K562 (cell line): Measurements from ENCODE around the gene INSL3. TPM values are rescaled to one million over a fixed set of nuclear protein-coding genes. Genes with fewer than 3 reads are reported as not detected.

Source experiments
- ATAC-seq: fragments of 200-7000 bp; cut with Tn5 transposase; 3 replicates; pipeline ENCODE4 v1.9.1; 2020; ENCODE audit warnings: moderate library complexity
- BruUV-seq: library from RNA; stranded (reverse); fragments of 400-500 nt; replicated peaks from 2 replicates; lab custom pipeline; 2021; lab: Mats Ljungman, UMichigan
- CTCF ChIA-PET: fragments of 300-600 bp; formaldehyde crosslinking; extraction: SDS; loops from one replicate; lab custom pipeline; 2021; ENCODE audit warnings: low intra/inter-chr PET ratio; lab: Yijun Ruan, JAX
- POLR2A ChIA-PET: fragments of 300-600, 350-650 bp; sonication (Branson Sonifier 250); formaldehyde crosslinking; extraction: SDS; loops from one replicate; lab custom pipeline; 2021; ENCODE audit warnings: antibody characterized with exemption, inconsistent platforms; lab: Yijun Ruan, JAX
- DNase-seq, 4 experiments: peaks; one replicate each; pipeline versions ENCODE4 v3.0.0 to v3.0.0-alpha.2; 2011 to 2018; ENCODE audit warnings: low spot score in 3 of 4, mixed read lengths in 3 of 4; ENCODE audit errors: extremely low read depth in 1 of 4
- FAIRE-seq: peaks from 2 replicates; lab custom pipeline; 2011; peaks lifted over from hg19 to GRCh38; lab: Jason Lieb, UNC
- H2AFZ ChIP-seq: 2 replicates; pipeline ENCODE4 v1.6.0; 2011; ENCODE audit warnings: low read depth, low read length, control low read depth, inconsistent platforms
- H3K27ac ChIP-seq: fragments of 200-600 bp; 3 replicates; pipeline ENCODE4 v1.8.0; 2011; ENCODE audit warnings: low read depth, mild to moderate bottlenecking, control low read depth, inconsistent platforms, low read length, moderate library complexity, mixed read lengths; ENCODE audit errors: extremely low read depth
- H3K27me3 ChIP-seq, 2 experiments: fragments of 300-600 bp in 1 of 2; 2 replicates in 1 of 2; 3 replicates in 1 of 2; pipeline versions ENCODE4 v1.6.0 to v1.8.0; 2011; ENCODE audit warnings: inconsistent platforms in 2 of 2, low read length in 2 of 2, mild to moderate bottlenecking in 1 of 2, mixed read lengths in 1 of 2, moderate library complexity in 1 of 2; ENCODE audit not compliant: control insufficient read depth in 2 of 2, insufficient read depth in 2 of 2
- H3K36me3 ChIP-seq: fragments of 300-600 bp; 3 replicates; pipeline ENCODE4 v1.8.0; 2011; ENCODE audit warnings: mild to moderate bottlenecking, low read length, inconsistent platforms; ENCODE audit not compliant: control insufficient read depth, insufficient read depth
- H3K4me1 ChIP-seq, 2 experiments: fragments of 200-600 bp in 1 of 2; replicated peaks in 1 of 2; 2 replicates in 1 of 2; 3 replicates in 1 of 2; pipeline versions ENCODE4 v1.5.1 to v1.8.0; 2011; ENCODE audit warnings: inconsistent platforms in 2 of 2, low read length in 2 of 2, mild to moderate bottlenecking in 1 of 2, mixed read lengths in 1 of 2, moderate library complexity in 1 of 2; ENCODE audit not compliant: control insufficient read depth in 2 of 2, insufficient read depth in 2 of 2
- H3K4me2 ChIP-seq: 2 replicates; pipeline ENCODE4 v1.6.1; 2011; ENCODE audit warnings: low read length, control low read depth, inconsistent platforms, mixed read lengths; ENCODE audit not compliant: insufficient read depth
- H3K4me3 ChIP-seq: fragments of 200-600 bp; sonication (generic), shearing (Covaris generic); 2 replicates; pipeline ENCODE4 v1.5.1; 2016; ENCODE audit warnings: control low read depth, inconsistent platforms
- H3K79me2 ChIP-seq: fragments of 200-600 bp; 3 replicates; pipeline ENCODE4 v1.8.0; 2011; ENCODE audit warnings: low read length, inconsistent platforms; ENCODE audit not compliant: control insufficient read depth, insufficient read depth
- H3K9ac ChIP-seq, 2 experiments: 2 replicates each; pipeline versions ENCODE4 v1.6.0 to v1.6.1; 2011; ENCODE audit warnings: low read depth in 2 of 2, low read length in 2 of 2, control low read depth in 1 of 2, inconsistent platforms in 1 of 2, mild to moderate bottlenecking in 1 of 2, mixed read lengths in 1 of 2; ENCODE audit not compliant: insufficient read depth in 1 of 2
- H3K9me1 ChIP-seq: one replicate; pipeline ENCODE4 v1.6.0; 2011; ENCODE audit warnings: inconsistent platforms, mild to moderate bottlenecking, low read length, moderate library complexity; ENCODE audit not compliant: control insufficient read depth, insufficient read depth
- H3K9me3 ChIP-seq: replicated peaks from 2 replicates; pipeline ENCODE4 v1.5.1; 2011; ENCODE audit warnings: low read depth, low read length, inconsistent platforms; ENCODE audit not compliant: control insufficient read depth, insufficient read depth
- H4K20me1 ChIP-seq: replicated peaks from 2 replicates; pipeline ENCODE4 v1.6.1; 2011; ENCODE audit warnings: low read length, inconsistent platforms, mixed read lengths; ENCODE audit not compliant: control insufficient read depth, insufficient read depth
- ELK3 ChIP-seq: fragments of 450-650 bp; formaldehyde crosslinking; IDR thresholded peaks from 2 replicates; pipeline ENCODE4 v1.4.0; 2020; ENCODE audit warnings: mild to moderate bottlenecking
- ZBTB33 ChIP-seq: sonication (generic); formaldehyde crosslinking; IDR thresholded peaks from 2 replicates; pipeline ENCODE4 v1.8.1; 2023; ENCODE audit warnings: mild to moderate bottlenecking, missing genetic modification reagents
- WGBS: fragments of 100-300 bp; shearing (Covaris generic); methylation state at CpG from one replicate; pipeline ENCODE4 v1.1.6; 2016; ENCODE audit warnings: low coverage, mixed read lengths; ENCODE audit not compliant: insufficient coverage; ENCODE audit errors: missing lambda C conversion rate; 5-methylcytosine and 5-hydroxymethylcytosine counted together
- in situ Hi-C: fragments of 300-500 bp; cut with MboI; formaldehyde crosslinking; loops from 4 replicates; pipeline ENCODE4 v1.15.0; 2018; ENCODE audit warnings: inconsistent platforms, mixed read lengths
- intact Hi-C: fragments of 100-400 bp; cut with micrococcal nuclease; formaldehyde crosslinking; loops from 2 replicates; pipeline ENCODE4 v1.14.2; 2022
- polyA plus RNA-seq, 8 experiments: library from polyadenylated mRNA; depleted of rRNA in 4 of 8; stranded (reverse) in 5 of 8; unstranded in 3 of 8; fragments of >200 nt; fragmentation: Nextera tagmentation in 2 of 8; fragmentation: Illumina TruSeq in 1 of 8; extraction: Ambion mirVana in 2 of 8; extraction: Trizol in 1 of 8; gene quantifications; 2 replicates each; pipeline versions ENCODE4 v1.2.1 to v1.2.3, GENCODE V29; 2011 to 2014; ENCODE audit warnings: inconsistent platforms in 1 of 8, missing spikeins in 1 of 8
- total RNA-seq, 7 experiments: library from RNA; depleted of rRNA in 6 of 7; stranded (reverse); fragments of >200 nt in 6 of 7; fragmentation: Illumina TruSeq in 2 of 7; extraction: Trizol in 2 of 7; gene quantifications; 2 replicates each; pipeline versions ENCODE4 v1.2.1 to v1.2.3, GENCODE V29; 2011 to 2021; ENCODE audit warnings: low replicate concordance in 1 of 7

The INSL3 gene
- total and polyA plus RNA-seq, 9 of the 15 experiments (the other 6 are each of a cell fraction or from before 2014, with no cell fraction given), result not detected

GRCh38 chr19:17848595-17849292 lies 27.4 kb upstream of the INSL3 start:
- peaks cover 0 to 18% of the 10 kb centered on the region in 2 experiments; a peak in 3 of 5 replicates for H3K4me1 ChIP-seq
- no TSS peak for BruUV-seq
- no peak overlapping the region for H3K4me3 ChIP-seq
- in situ Hi-C loops (no loop called here), intact Hi-C loops (no loop called here)
- no peak overlapping the region for H3K27ac ChIP-seq
- H4K20me1 ChIP-seq, result no peaks in the 10 kb centered on the region
- CTCF ChIA-PET, result no interaction called here
- POLR2A ChIA-PET, result interaction anchor here (3.5 kb wide), 1 partner anchor 12 kb away, joined by 24 read pairs; the partner anchor contains the start of gene RPL18A
- no peak for FAIRE-seq
- no peaks in the 10 kb centered on the region for H3K36me3 ChIP-seq
- TF ChIP-seq ELK3 (CRISPR knock-in tag), result no peak
- 0 out of 2 replicates have a peak, but pooled peaks have one; percentile 36 for TF ChIP-seq ZBTB33 (CRISPR knock-in tag)
- ATAC-seq, result no peak
- WGBS, result 69% methylated on average over 12 of the region's 14 CpGs
- no peak overlapping the region for H2AFZ ChIP-seq
- no peaks in the 10 kb centered on the region for H3K9me3 ChIP-seq
- no peaks in the 10 kb centered on the region for H3K9me1 ChIP-seq
- H3K4me2 ChIP-seq, result no peak overlapping the region
- no peaks in the 10 kb centered on the region for H3K79me2 ChIP-seq
- DNase-seq, result no peak
- peak overlapping the region in 1 of 2 experiments; percentile 71; a peak in 2 of 4 replicates for H3K9ac ChIP-seq
- no peaks in the 10 kb centered on the region for H3K27me3 ChIP-seq
